ENCODE measurements around the gene RFTN1. TPM values are rescaled to one million over a fixed set of nuclear protein-coding genes. Genes with fewer than 3 reads are reported as not detected.

The RFTN1 gene
- total and polyA plus RNA-seq, 2 of the 8 experiments (the other 6 are each of a cell fraction or from before 2014, with no cell fraction given) = 4.6 to 6.7 TPM

GRCh38 chr3:16472593-16472992 is 40.9 kb downstream of the RFTN1 start:
- no peaks in the 10 kb centered on the region; a peak in 1 of 7 replicates for H3K27me3 ChIP-seq (replicated peaks in 1 of 4; ENCODE audit: control insufficient read depth in 3 of 4, extremely low read depth in 1 of 4, insufficient read depth in 3 of 4, low read length in 3 of 4)
- no peak overlapping the region for H3K27ac ChIP-seq (ENCODE audit: low read depth, low read length)
- H2AFZ ChIP-seq (ENCODE audit: low read length) = no peak overlapping the region
- H2BK5ac ChIP-seq (ENCODE audit: low read depth, low read length) = no peak overlapping the region
- H3K23me2 ChIP-seq (ENCODE audit: low read depth, low read length) = no peaks in the 10 kb centered on the region
- no peak overlapping the region for H3K23ac ChIP-seq (ENCODE audit: insufficient read length)
- no peaks in the 10 kb centered on the region for H3K9me3 ChIP-seq (ENCODE audit: insufficient read depth in 2 of 2, low read depth in 1 of 2, low read length in 1 of 2)
- 88% methylated on average over 8 of the region's 8 CpGs; no CpG with 5 or more reads in 1 of the 2 experiments for WGBS, 2 experiments (ENCODE audit: extremely low coverage in 1 of 2, insufficient coverage in 1 of 2, insufficient read length in 1 of 2, insufficient replicate concordance in 2 of 2, low coverage in 1 of 2, low lambda C conversion rate in 2 of 2, missing lambda C conversion rate in 1 of 2)
- no peak for FAIRE-seq
- H3K18ac ChIP-seq (ENCODE audit: extremely low read depth, low read length) = no peak overlapping the region
- no peak overlapping the region for H4K5ac ChIP-seq (ENCODE audit: insufficient read length, low read depth, low read length)
- H2AK5ac ChIP-seq (ENCODE audit: low read depth, low read length) = no peak overlapping the region
- no peaks in the 10 kb centered on the region for H4K20me1 ChIP-seq (replicated peaks in 1 of 2; ENCODE audit: control insufficient read depth in 1 of 2, insufficient read depth in 2 of 2, low read length in 2 of 2)
- H3K9ac ChIP-seq (replicated peaks in 1 of 4; ENCODE audit: extremely low read depth in 1 of 4, low read depth in 3 of 4, low read length in 3 of 4) = no peak overlapping the region
- H2BK12ac ChIP-seq (ENCODE audit: low read depth, low read length) = no peak overlapping the region
- H3K4me2 ChIP-seq (ENCODE audit: insufficient read depth in 1 of 2, low read depth in 2 of 2, low read length in 2 of 2) = no peak overlapping the region
- H2BK15ac ChIP-seq (ENCODE audit: low read length) = no peak overlapping the region
- no peak overlapping the region for H3K56ac ChIP-seq (replicated peaks; ENCODE audit: insufficient read length, low read depth, low read length)
- CTCF ChIA-PET (ENCODE audit: partially characterized antibody) = no interaction called here
- no peaks in the 10 kb centered on the region for H3K36me3 ChIP-seq (ENCODE audit: control insufficient read depth in 2 of 4, insufficient read depth in 4 of 4, low read length in 3 of 4)
- no peak overlapping the region for H3K14ac ChIP-seq (ENCODE audit: insufficient read length)
- no peak for DNase-seq (ENCODE audit: low read depth in 1 of 2, low spot score in 2 of 2)
- no peak overlapping the region for H2BK120ac ChIP-seq (replicated peaks; ENCODE audit: low read depth, low read length)
- POLR2A ChIA-PET (ENCODE audit: partially characterized antibody) = no interaction called here
- H4K91ac ChIP-seq (replicated peaks; ENCODE audit: insufficient read length, low read length) = no peak overlapping the region
- no peak overlapping the region for H2BK20ac ChIP-seq (ENCODE audit: low read length)
- no peak overlapping the region for H4K8ac ChIP-seq (ENCODE audit: extremely low read depth, insufficient read depth, low read length)
- H3K4me3 ChIP-seq (ENCODE audit: extremely low read depth in 1 of 4, insufficient read depth in 2 of 4, low read depth in 3 of 4, low read length in 4 of 4) = no peak overlapping the region
- no peaks in the 10 kb centered on the region for H3K79me2 ChIP-seq (ENCODE audit: control insufficient read depth in 1 of 2, insufficient read depth in 2 of 2, low read length in 2 of 2)
- H3K79me1 ChIP-seq (ENCODE audit: low read depth, low read length) = no peaks in the 10 kb centered on the region
- no peak overlapping the region for H3K4ac ChIP-seq (replicated peaks; ENCODE audit: insufficient read length, low read depth, low read length)
- peaks cover 0 to 3% (median 2%) of the 10 kb centered on the region in 4 experiments; a peak in 3 of 7 replicates for H3K4me1 ChIP-seq (replicated peaks in 1 of 4; ENCODE audit: control insufficient read depth in 3 of 4, insufficient read depth in 4 of 4, low read length in 3 of 4)
- TF ChIP-seq TAF1 (IDR thresholded peaks at IDR 0.05; ENCODE audit: low read depth, low read length) (no peak), GABPA (IDR thresholded peaks at IDR 0.05; ENCODE audit: borderline replicate concordance, insufficient read depth, low read length) (no peak), ZNF274 (IDR thresholded peaks at IDR 0.05; ENCODE audit: borderline replicate concordance, extremely low read depth, low read length) (no peak), POU5F1 (IDR thresholded peaks at IDR 0.05; ENCODE audit: low read depth, low read length) (no peak), E2F6 (IDR thresholded peaks at IDR 0.05) (no peak), CHD2 (IDR thresholded peaks at IDR 0.05; ENCODE audit: low read length) (no peak), RFX5 (IDR thresholded peaks at IDR 0.05; ENCODE audit: borderline replicate concordance, low read depth, low read length) (no peak), SIN3A (conservative IDR thresholded peaks at IDR 0.05 in 1 of 2, IDR thresholded peaks at IDR 0.05 in 1 of 2; ENCODE audit: low read depth in 1 of 2, low read length in 2 of 2) (no peak), RAD21 (IDR thresholded peaks at IDR 0.05 in 1 of 2, conservative IDR thresholded peaks at IDR 0.05 in 1 of 2; ENCODE audit: low read depth in 2 of 2, low read length in 2 of 2) (no peak), CREB1 (IDR thresholded peaks at IDR 0.05) (no peak), ASH2L (IDR thresholded peaks at IDR 0.05; ENCODE audit: low read length) (no peak), KDM4A (IDR thresholded peaks at IDR 0.05; ENCODE audit: low read depth, low read length, severe bottlenecking) (no peak), CTBP2 (IDR thresholded peaks at IDR 0.05; ENCODE audit: borderline replicate concordance, insufficient read depth, insufficient read length, low read length) (no peak)
- TF ChIP-seq, protein P1, sequence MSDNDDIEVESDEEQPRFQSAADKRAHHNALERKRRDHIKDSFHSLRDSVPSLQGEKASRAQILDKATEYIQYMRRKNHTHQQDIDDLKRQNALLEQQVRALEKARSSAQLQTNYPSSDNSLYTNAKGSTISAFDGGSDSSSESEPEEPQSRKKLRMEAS (IDR thresholded peaks at IDR 0.05) = no peak

Data from H1 (cell line).